Measurements from ENCODE around the gene WNT8B. TPM values are rescaled to one million over a fixed set of nuclear protein-coding genes. Genes with fewer than 3 reads are reported as not detected.

WNT8B gene
- total RNA-seq, 1 experiment from 2014 or later, result not detected

GRCh38 chr10:100479037-100479436 is 16.2 kb downstream of the WNT8B start:
- Histone ChIP-seq H3K27me3 (peaks cover 47% of the 10 kb centered on the region), H3K4me3 (no peak overlapping the region), H3K9me3 (no peaks in the 10 kb centered on the region; the same call in 1 of the 2 replicates), H3K36me3 (no peaks in the 10 kb centered on the region)
- DNase-seq, result no peak

DNA sequence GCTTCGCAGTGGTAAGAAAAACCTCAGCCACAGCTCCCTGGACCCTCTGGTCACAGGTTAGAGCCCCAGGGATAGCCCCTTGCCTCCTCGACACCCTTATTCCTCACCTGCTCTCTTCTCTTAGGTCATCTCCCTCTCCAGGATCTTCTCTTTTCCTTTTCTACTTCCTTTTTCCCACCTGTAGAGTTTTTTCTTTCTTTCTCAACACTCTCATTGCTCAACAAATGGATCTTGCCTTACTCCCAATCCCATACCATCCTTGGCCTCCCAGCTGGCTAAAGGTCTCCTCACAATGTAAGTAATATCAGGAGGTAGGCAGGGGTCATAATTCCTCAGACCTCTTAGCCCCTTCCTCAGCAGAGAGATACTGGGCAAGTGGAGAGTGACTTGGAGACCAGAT is 17.2 kb downstream of the WNT8B start:
- no peak for DNase-seq
- Histone ChIP-seq H3K27me3 (peaks cover 47% of the 10 kb centered on the region), H3K36me3 (no peaks in the 10 kb centered on the region), H3K9me3 (no peaks in the 10 kb centered on the region; the same call in 1 of the 2 replicates), H3K4me3 (no peak overlapping the region)

- H3K36me3 ChIP-seq, result no peaks in the 10 kb centered on the region
- H3K9me3 ChIP-seq, result no peaks in the 10 kb centered on the region; the same call in 1 of the 2 replicates
- H3K27me3 ChIP-seq, result peaks cover 47% of the 10 kb centered on the region
- peak overlapping the region; percentile 33 for H3K4me3 ChIP-seq
- peak; percentile 70 for DNase-seq
Observed at GRCh38 chr10:100481462-100482081, 18.8 kb downstream of the WNT8B start.

DNA sequence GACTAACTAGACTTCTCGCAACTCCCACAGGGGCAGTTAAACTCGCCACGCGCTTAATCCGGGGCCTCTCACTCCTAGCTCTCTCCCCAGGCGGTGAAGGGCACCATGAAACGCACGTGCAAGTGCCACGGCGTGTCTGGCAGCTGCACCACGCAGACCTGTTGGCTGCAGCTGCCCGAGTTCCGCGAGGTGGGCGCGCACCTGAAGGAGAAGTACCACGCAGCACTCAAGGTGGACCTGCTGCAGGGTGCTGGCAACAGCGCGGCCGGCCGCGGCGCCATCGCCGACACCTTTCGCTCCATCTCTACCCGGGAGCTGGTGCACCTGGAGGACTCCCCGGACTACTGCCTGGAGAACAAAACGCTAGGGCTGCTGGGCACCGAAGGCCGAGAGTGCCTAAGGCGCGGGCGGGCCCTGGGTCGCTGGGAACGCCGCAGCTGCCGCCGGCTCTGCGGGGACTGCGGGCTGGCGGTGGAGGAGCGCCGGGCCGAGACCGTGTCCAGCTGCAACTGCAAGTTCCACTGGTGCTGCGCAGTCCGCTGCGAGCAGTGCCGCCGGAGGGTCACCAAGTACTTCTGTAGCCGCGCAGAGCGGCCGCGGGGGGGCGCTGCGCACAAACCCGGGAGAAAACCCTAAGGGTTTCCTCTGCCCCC is 19.5 kb downstream of the WNT8B start:
- H3K9me3 ChIP-seq, result no peaks in the 10 kb centered on the region; the same call in 1 of the 2 replicates
- H3K27me3 ChIP-seq, result peaks cover 47% of the 10 kb centered on the region
- no peaks in the 10 kb centered on the region for H3K36me3 ChIP-seq
- peak overlapping the region; percentile 13 for H3K4me3 ChIP-seq
- peak; percentile 56 for DNase-seq

GRCh38 chr10:100482834-100483185 is 20.0 kb downstream of the WNT8B start:
- no peak for DNase-seq
- Histone ChIP-seq H3K27me3 (peaks cover 47% of the 10 kb centered on the region), H3K4me3 (no peak overlapping the region), H3K9me3 (no peaks in the 10 kb centered on the region; the same call in 1 of the 2 replicates), H3K36me3 (no peaks in the 10 kb centered on the region)

- no peaks in the 10 kb centered on the region for H3K36me3 ChIP-seq
- no peaks in the 10 kb centered on the region; the same call in 1 of the 2 replicates for H3K9me3 ChIP-seq
- no peak overlapping the region for H3K4me3 ChIP-seq
- DNase-seq, result no peak
- H3K27me3 ChIP-seq, result peaks cover 39% of the 10 kb centered on the region
Observed at GRCh38 chr10:100483876-100484666, 21.3 kb downstream of the WNT8B start.

DNA sequence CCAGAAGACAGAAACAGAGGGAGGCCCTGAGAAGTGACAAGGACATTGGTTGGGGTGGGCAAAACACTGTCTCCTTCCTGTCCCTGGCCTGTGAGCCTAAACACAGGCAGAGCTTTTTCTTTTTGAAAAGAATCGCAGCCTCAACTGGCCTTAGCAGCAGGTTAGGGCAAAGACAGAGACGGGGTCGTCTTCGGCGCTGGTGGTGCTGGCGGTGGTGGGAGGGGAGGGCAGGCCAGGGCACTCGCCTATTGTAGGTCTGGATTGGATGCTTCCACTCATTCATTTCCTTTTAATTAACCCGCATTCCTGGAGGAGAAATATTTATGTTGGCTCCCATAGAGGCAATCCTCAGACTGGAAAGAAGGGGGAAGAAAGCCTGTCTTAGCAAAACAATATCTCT is 22.6 kb downstream of the WNT8B start:
- peaks cover 26% of the 10 kb centered on the region for H3K27me3 ChIP-seq
- no peaks in the 10 kb centered on the region; the same call in 1 of the 2 replicates for H3K9me3 ChIP-seq
- no peak overlapping the region for H3K4me3 ChIP-seq
- no peaks in the 10 kb centered on the region for H3K36me3 ChIP-seq
- DNase-seq, result no peak

DNA sequence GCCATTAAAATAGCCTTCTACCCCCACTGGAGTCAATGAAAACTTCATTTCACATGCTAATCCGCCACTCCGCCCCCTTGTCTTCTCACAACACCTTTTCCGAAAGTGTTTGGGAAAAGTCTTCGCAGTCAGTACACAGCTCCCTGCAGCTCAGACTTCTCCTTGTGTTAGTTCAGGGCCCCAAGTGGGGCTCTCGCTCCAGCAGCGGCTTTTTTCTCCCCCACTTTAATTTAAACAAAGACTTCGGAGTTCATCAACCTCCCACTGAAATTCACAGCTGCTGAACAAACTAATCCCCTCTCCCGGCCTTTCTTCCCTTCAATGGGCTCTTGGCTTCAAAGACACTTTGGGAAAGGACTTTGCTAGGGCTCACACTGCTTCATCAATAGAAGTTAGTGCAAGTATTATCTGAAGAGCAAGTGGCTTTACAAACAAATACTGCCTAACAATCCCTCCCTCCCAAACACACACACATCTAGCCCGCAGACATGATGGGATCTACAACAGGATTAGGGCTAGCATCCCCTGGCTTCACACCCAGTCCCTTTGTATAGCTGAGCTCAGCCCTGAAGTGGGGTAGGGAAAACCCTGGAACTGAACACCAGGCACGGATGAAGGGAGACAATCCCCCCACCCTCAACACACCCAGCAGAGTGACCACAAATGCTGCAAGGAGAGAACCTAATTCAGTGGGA is 23.1 kb downstream of the WNT8B start:
- Histone ChIP-seq H3K4me3 (no peak overlapping the region), H3K36me3 (no peaks in the 10 kb centered on the region)
- no peak for DNase-seq

GRCh38 chr10:100487529-100487928 is 24.7 kb downstream of the WNT8B start:
- Histone ChIP-seq H3K9me3 (no peaks in the 10 kb centered on the region), H3K27me3 (peaks cover 7% of the 10 kb centered on the region), H3K4me3 (no peak overlapping the region), H3K36me3 (no peaks in the 10 kb centered on the region)
- no peak for DNase-seq

More for the DNA sequence above, 23.1 kb downstream of the WNT8B start:
- Histone ChIP-seq H3K27me3 (peaks cover 20% of the 10 kb centered on the region), H3K9me3 (no peaks in the 10 kb centered on the region; the same call in 1 of the 2 replicates)

- DNase-seq, result no peak
- Histone ChIP-seq H3K27me3 (no peaks in the 10 kb centered on the region), H3K9me3 (no peaks in the 10 kb centered on the region), H3K36me3 (no peaks in the 10 kb centered on the region), H3K4me3 (no peak overlapping the region)
Observed at GRCh38 chr10:100489396-100489795, 26.6 kb downstream of the WNT8B start.

GRCh38 chr10:100490531-100490930 is 27.7 kb downstream of the WNT8B start:
- Histone ChIP-seq H3K36me3 (no peaks in the 10 kb centered on the region), H3K4me3 (no peak overlapping the region), H3K27me3 (no peaks in the 10 kb centered on the region), H3K9me3 (no peaks in the 10 kb centered on the region)
- no peak for DNase-seq

DNA sequence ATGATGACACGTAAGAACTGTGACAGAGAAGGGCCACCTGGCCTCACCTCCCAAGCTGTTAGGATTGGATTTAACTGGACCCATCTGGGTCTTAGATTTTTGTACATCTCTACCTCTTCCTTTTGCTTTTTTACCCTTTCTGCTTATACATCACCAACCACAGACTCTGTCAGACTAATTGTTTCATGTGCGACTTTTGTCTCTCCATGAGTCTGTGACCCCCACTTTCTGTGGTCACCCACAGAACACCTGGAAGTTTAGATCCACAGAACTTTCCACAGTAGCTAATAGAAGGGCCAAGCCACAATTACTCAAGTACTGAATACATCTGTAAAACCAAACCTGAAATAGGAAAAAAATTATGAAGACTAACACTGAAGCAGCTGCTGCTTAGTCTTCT is 33.8 kb downstream of the WNT8B start:
- no peak for DNase-seq
- Histone ChIP-seq H3K27me3 (no peaks in the 10 kb centered on the region), H3K9me3 (no peaks in the 10 kb centered on the region), H3K4me3 (no peak overlapping the region), H3K36me3 (no peaks in the 10 kb centered on the region)

DNA sequence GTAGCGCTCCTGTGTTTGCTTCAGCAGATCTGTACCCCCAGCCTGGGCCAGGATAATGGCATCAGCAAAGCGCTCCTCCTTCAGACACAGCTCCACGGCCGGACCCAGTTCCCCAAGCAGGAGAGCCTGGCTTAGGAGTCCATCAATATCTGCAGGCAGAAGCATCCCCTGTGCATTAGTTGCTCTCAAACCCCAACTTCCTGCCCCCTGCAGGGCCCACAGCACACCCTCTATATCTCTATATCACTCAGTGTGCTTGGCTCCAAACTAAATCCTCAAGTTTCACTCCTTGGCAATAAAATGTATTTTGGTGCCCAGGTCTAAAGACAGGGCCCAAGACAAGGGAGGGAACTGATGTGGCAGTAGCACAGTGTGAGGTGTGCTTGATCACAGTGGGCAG is 35.2 kb downstream of the WNT8B start:
- Histone ChIP-seq H3K9me3 (no peaks in the 10 kb centered on the region), H3K36me3 (no peaks in the 10 kb centered on the region), H3K4me3 (no peak overlapping the region), H3K27me3 (no peaks in the 10 kb centered on the region)
- no peak for DNase-seq

DNA sequence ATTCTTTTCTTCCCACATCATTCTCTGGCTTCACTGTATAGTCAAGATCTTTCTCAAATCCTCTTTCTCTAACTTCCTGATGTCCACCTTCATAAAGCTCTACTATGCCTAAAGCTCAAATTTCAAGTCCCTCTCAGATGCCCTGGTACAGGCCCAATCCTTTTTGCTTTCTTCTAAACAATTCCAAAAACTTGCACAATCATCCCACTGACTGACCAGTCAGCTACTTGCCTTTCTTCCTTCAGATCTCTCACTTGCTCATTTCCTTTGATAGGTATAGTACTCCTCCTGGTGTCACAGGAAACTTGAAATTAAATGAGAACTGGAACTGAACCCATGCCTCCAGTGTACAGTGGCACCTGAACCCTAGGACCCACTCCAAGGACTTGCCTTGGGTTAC is 38.6 kb downstream of the WNT8B start:
- DNase-seq, result no peak
- Histone ChIP-seq H3K36me3 (no peaks in the 10 kb centered on the region), H3K9me3 (no peaks in the 10 kb centered on the region)

DNA sequence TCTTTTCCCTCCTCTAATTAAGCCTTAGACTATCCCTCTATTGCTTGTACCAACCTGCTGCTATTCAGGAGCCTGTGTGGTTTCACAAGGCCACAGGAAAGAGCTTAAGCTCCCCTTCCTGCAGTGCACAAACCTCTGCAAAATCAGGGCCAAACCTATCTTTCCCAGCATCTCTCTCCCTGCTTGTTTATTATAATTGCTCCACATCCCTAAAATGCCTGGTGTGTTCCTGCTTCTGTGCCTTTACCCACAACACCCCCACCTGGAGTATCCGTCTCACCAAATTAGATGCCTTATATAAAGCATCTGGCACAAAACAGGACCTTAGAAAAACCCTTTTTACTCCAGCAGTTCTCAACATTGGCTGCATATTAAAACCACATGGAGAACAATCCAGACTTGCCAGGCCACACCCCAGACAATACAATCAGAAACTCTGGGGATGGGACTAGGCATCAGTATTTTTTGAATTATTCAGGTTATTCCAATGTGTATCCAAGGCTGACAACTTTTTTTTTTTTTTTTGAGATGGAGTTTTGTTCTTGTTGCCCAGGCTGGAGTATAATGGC is 40.2 kb downstream of the WNT8B start:
- no peaks in the 10 kb centered on the region for H3K9me3 ChIP-seq
- DNase-seq, result no peak
- H3K36me3 ChIP-seq, result no peaks in the 10 kb centered on the region; the same call in 1 of the 2 replicates
- no peaks in the 10 kb centered on the region for H3K27me3 ChIP-seq
- no peak overlapping the region for H3K4me3 ChIP-seq

More for the DNA sequence above, 38.6 kb downstream of the WNT8B start:
- Histone ChIP-seq H3K4me3 (no peak overlapping the region), H3K27me3 (no peaks in the 10 kb centered on the region)

GRCh38 chr10:100504096-100504495 is 41.3 kb downstream of the WNT8B start:
- no peaks in the 10 kb centered on the region for H3K27me3 ChIP-seq
- H3K9me3 ChIP-seq, result no peaks in the 10 kb centered on the region
- H3K36me3 ChIP-seq, result no peaks in the 10 kb centered on the region; the same call in 1 of the 2 replicates
- no peak for DNase-seq
- no peak overlapping the region for H3K4me3 ChIP-seq
